GM12878 (cell line): ENCODE measurements around the gene KRT4. TPM values are rescaled to one million over a fixed set of nuclear protein-coding genes. Genes with fewer than 3 reads are reported as not detected.

Experiments used
- ATAC-seq: fragments of 200-7000 bp; cut with Tn5 transposase; 3 replicates; pipeline ENCODE4 v1.9.1; 2020; ENCODE audit warnings: mild to moderate bottlenecking, moderate library complexity
- BruUV-seq: library from RNA; stranded (reverse); fragments of 400-500 nt; replicated peaks from 2 replicates; lab custom pipeline; 2021; lab: Mats Ljungman, UMichigan
- CTCF ChIA-PET: fragments of 300-600 bp; sonication (Branson Sonifier 250); formaldehyde crosslinking; extraction: SDS; loops from one replicate; lab custom pipeline; 2021; ENCODE audit warnings: inconsistent platforms; lab: Yijun Ruan, JAX
- POLR2A ChIA-PET: fragments of 350-600 bp; formaldehyde crosslinking; extraction: SDS; loops from one replicate; lab custom pipeline; 2021; ENCODE audit warnings: inconsistent platforms; lab: Charles Lee
- RAD21 ChIA-PET: fragments of 300-600 bp; sonication (Branson Sonifier 250); formaldehyde crosslinking; loops from one replicate; lab custom pipeline; 2023; ENCODE audit warnings: antibody characterized with exemption; ENCODE audit not compliant: unreplicated experiment; lab: Charles Lee
- SMC1A ChIA-PET: fragments of 300-600 bp; sonication (Branson Sonifier 250); formaldehyde crosslinking; loops from one replicate; lab custom pipeline; 2023; ENCODE audit not compliant: unreplicated experiment, uncharacterized antibody; lab: Charles Lee
- DNase-seq: peaks from one replicate; pipeline ENCODE4 v3.0.0-alpha.2; 2011; ENCODE audit warnings: low read depth, low spot score
- FAIRE-seq: peaks from 3 replicates; lab custom pipeline; 2011; peaks lifted over from hg19 to GRCh38; lab: Jason Lieb, UNC
- H2AFZ ChIP-seq: 2 replicates; pipeline ENCODE4 v1.6.0; 2011; ENCODE audit warnings: low read depth, low read length, control low read depth; ENCODE audit not compliant: control insufficient read depth
- H3K27ac ChIP-seq: 2 replicates; pipeline ENCODE4 v1.5.1; 2011; ENCODE audit warnings: control low read depth; ENCODE audit not compliant: control insufficient read depth, insufficient read depth
- H3K27me3 ChIP-seq, 2 experiments: replicated peaks in 1 of 2; 2 replicates each; pipeline versions ENCODE4 v1.6.0 to v1.6.1; 2011; ENCODE audit warnings: low read length in 1 of 2; ENCODE audit not compliant: control insufficient read depth in 2 of 2, insufficient read depth in 2 of 2
- H3K36me3 ChIP-seq, 2 experiments: 2 replicates each; pipeline ENCODE4 v1.5.1; 2011; ENCODE audit warnings: low read length in 1 of 2; ENCODE audit not compliant: control insufficient read depth in 2 of 2, insufficient read depth in 2 of 2
- H3K4me1 ChIP-seq: 2 replicates; pipeline ENCODE4 v1.6.1; 2011; ENCODE audit warnings: mild to moderate bottlenecking, low read length, moderate library complexity, mixed read lengths; ENCODE audit not compliant: control insufficient read depth, insufficient read depth
- H3K4me2 ChIP-seq: 2 replicates; pipeline ENCODE4 v1.6.0; 2011; ENCODE audit warnings: control low read depth; ENCODE audit not compliant: control insufficient read depth, insufficient read depth
- H3K4me3 ChIP-seq: fragments of 200-600 bp; sonication (generic); 2 replicates; pipeline ENCODE4 v1.5.1; 2016
- H3K79me2 ChIP-seq: 2 replicates; pipeline ENCODE4 v1.6.0; 2011; ENCODE audit warnings: low read length; ENCODE audit not compliant: control insufficient read depth, insufficient read depth
- H3K9ac ChIP-seq: 2 replicates; pipeline ENCODE4 v1.8.0; 2011; ENCODE audit warnings: low read length, control low read depth, mixed read lengths; ENCODE audit not compliant: control insufficient read depth, insufficient read depth
- H3K9me3 ChIP-seq: replicated peaks from 3 replicates; pipeline ENCODE4 v1.5.1; 2011; ENCODE audit warnings: mild to moderate bottlenecking, low read length; ENCODE audit not compliant: control insufficient read depth, insufficient read depth
- H4K20me1 ChIP-seq: 2 replicates; pipeline ENCODE4 v1.6.0; 2011; ENCODE audit not compliant: control insufficient read depth, insufficient read depth
- BACH1 ChIP-seq: fragments of 450-650 bp; IDR thresholded peaks from 2 replicates; pipeline ENCODE4 v1.6.1; 2017; ENCODE audit warnings: mild to moderate bottlenecking, borderline replicate concordance
- BMI1 ChIP-seq: fragments of 450-650 bp; IDR thresholded peaks from 2 replicates; pipeline ENCODE4 v1.6.1; 2016; ENCODE audit warnings: mild to moderate bottlenecking, moderate library complexity, borderline replicate concordance
- NFYB ChIP-seq: IDR thresholded peaks from 2 replicates; pipeline ENCODE4 v1.6.1; 2011; ENCODE audit warnings: low read depth, mild to moderate bottlenecking, low read length, improper control_type of control experiment, moderate library complexity; ENCODE audit not compliant: insufficient read depth
- WGBS: methylation state at CpG from one replicate; pipeline ENCODE4 v1.1.6; 2016; ENCODE audit warnings: low lambda C conversion rate; ENCODE audit not compliant: insufficient replicate concordance, insufficient coverage; ENCODE audit errors: missing lambda C conversion rate; 5-methylcytosine and 5-hydroxymethylcytosine counted together
- in situ Hi-C: fragments of 300-500 bp; cut with MboI; formaldehyde crosslinking; loops from 9 replicates; pipeline ENCODE4 v1.14.3; 2018; ENCODE audit warnings: mixed read lengths
- intact Hi-C: fragments of 100-400 bp; cut with micrococcal nuclease; formaldehyde crosslinking; loops from one replicate; pipeline ENCODE4 v1.14.2; 2022; ENCODE audit not compliant: unreplicated experiment
- polyA plus RNA-seq, 11 experiments: library from polyadenylated mRNA; depleted of rRNA in 4 of 11; unstranded in 6 of 11; stranded (reverse) in 5 of 11; fragments of >200 nt; fragmentation: Nextera tagmentation in 4 of 11; fragmentation: Illumina TruSeq in 1 of 11; extraction: Ambion mirVana in 4 of 11; extraction: Trizol in 1 of 11; gene quantifications; 1 replicate in 1 of 11; 2 replicates in 10 of 11; pipeline versions ENCODE4 v1.2.1 to v1.2.3, GENCODE V29; 2011 to 2016; ENCODE audit warnings: inconsistent platforms in 2 of 11, missing spikeins in 2 of 11, low read depth in 1 of 11
- total RNA-seq, 4 experiments: library from RNA; depleted of rRNA in 3 of 4; stranded (reverse); fragments of >200 nt in 3 of 4; fragmentation: Illumina TruSeq in 1 of 4; extraction: Trizol in 1 of 4; gene quantifications; 2 replicates each; pipeline versions ENCODE4 v1.2.1 to v1.2.3, GENCODE V29; 2013 to 2021
- TF ChIP-seq, protein P1 (sequence below): IDR thresholded peaks from 2 replicates; pipeline ENCODE4 v1.6.1; 2012; ENCODE audit warnings: improper control_type of control experiment, low read depth, low read length; ENCODE audit not compliant: insufficient replicate concordance
- TF ChIP-seq, protein P2 (sequence below), 3 experiments: IDR thresholded peaks in 2 of 3; conservative IDR thresholded peaks in 1 of 3; 2 replicates each; pipeline ENCODE4 v1.5.1; 2011; ENCODE audit warnings: low read depth in 3 of 3, low read length in 3 of 3, mild to moderate bottlenecking in 3 of 3, control low read depth in 2 of 3, moderate library complexity in 2 of 3, inconsistent platforms in 1 of 3, mixed read lengths in 1 of 3; ENCODE audit not compliant: control insufficient read depth in 2 of 3, insufficient read depth in 1 of 3; ENCODE audit errors: extremely low read depth in 1 of 3

The KRT4 gene
- total and polyA plus RNA-seq, 10 of the 15 experiments (the other 5 are each of a cell fraction or from before 2014, with no cell fraction given): not detected

DNA sequence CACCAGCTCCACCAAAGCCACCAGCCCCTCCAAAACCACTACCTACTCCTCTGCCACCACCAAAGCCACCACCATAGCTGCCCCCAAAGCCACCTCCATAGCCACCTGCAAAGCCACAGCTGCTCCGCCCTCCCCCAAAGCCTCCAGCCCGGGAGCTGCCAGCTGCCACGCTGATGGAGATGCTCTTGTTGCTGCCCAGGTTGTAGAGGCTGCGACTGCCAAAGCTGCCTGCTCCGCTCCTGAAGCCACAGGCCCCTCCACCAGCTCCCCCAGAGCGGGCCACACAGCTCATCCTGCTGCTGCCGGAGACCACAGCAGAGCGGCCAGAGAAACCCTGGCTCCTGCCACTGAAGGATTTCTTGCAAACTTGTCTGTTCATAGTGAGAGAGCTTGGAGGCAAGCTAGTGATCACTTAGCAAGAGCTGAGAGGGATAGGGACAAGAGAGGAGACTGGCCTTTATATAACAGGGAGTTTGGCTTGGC is 37.0 kb downstream of the KRT4 start, which contains the start of gene KRT76:
TSS of gene KRT76 (minus strand) at position 433 of the 483 bp plus-strand sequence. CDS start at position 379, 54 bp downstream.
- WGBS: 25% methylated on average over 8 of the region's 8 CpGs
- ChIA-PET SMC1A (no interaction called here), RAD21 (interaction anchor here (0.8 kb wide), 1 partner anchor 19 kb away, joined by 3 read pairs; the partner anchor contains the start of gene KRT3), POLR2A (no interaction called here), CTCF (interaction anchor here (1.3 kb wide), 1 partner anchor 12 kb away, joined by 3 read pairs; no protein-coding TSS in a partner anchor)
- BruUV-seq: no TSS peak
- Histone ChIP-seq H3K4me3 (no peak within 1 kb of the TSS), H2AFZ (no peak within 1 kb of the TSS), H3K4me1 (no peaks in the 10 kb centered on the region), H3K9ac (no peak within 1 kb of the TSS), H4K20me1 (no peaks in the 10 kb centered on the region), H3K9me3 (no peaks in the 10 kb centered on the region), H3K4me2 (no peak within 1 kb of the TSS), H3K79me2 (no peaks in the 10 kb centered on the region), H3K27me3 (peaks cover 0 to 1% of the 10 kb centered on the region in 2 experiments; a peak in 3 of 4 replicates), H3K27ac (no peak within 1 kb of the TSS), H3K36me3 (no peaks in the 10 kb centered on the region)
- TF ChIP-seq, protein P1, sequence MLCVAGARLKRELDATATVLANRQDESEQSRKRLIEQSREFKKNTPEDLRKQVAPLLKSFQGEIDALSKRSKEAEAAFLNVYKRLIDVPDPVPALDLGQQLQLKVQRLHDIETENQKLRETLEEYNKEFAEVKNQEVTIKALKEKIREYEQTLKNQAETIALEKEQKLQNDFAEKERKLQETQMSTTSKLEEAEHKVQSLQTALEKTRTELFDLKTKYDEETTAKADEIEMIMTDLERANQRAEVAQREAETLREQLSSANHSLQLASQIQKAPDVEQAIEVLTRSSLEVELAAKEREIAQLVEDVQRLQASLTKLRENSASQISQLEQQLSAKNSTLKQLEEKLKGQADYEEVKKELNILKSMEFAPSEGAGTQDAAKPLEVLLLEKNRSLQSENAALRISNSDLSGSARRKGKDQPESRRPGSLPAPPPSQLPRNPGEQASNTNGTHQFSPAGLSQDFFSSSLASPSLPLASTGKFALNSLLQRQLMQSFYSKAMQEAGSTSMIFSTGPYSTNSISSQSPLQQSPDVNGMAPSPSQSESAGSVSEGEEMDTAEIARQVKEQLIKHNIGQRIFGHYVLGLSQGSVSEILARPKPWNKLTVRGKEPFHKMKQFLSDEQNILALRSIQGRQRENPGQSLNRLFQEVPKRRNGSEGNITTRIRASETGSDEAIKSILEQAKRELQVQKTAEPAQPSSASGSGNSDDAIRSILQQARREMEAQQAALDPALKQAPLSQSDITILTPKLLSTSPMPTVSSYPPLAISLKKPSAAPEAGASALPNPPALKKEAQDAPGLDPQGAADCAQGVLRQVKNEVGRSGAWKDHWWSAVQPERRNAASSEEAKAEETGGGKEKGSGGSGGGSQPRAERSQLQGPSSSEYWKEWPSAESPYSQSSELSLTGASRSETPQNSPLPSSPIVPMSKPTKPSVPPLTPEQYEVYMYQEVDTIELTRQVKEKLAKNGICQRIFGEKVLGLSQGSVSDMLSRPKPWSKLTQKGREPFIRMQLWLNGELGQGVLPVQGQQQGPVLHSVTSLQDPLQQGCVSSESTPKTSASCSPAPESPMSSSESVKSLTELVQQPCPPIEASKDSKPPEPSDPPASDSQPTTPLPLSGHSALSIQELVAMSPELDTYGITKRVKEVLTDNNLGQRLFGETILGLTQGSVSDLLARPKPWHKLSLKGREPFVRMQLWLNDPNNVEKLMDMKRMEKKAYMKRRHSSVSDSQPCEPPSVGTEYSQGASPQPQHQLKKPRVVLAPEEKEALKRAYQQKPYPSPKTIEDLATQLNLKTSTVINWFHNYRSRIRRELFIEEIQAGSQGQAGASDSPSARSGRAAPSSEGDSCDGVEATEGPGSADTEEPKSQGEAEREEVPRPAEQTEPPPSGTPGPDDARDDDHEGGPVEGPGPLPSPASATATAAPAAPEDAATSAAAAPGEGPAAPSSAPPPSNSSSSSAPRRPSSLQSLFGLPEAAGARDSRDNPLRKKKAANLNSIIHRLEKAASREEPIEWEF: no peak
- no peak for TF ChIP-seq BMI1
- TF ChIP-seq NFYB: no peak
- TF ChIP-seq, protein P2, sequence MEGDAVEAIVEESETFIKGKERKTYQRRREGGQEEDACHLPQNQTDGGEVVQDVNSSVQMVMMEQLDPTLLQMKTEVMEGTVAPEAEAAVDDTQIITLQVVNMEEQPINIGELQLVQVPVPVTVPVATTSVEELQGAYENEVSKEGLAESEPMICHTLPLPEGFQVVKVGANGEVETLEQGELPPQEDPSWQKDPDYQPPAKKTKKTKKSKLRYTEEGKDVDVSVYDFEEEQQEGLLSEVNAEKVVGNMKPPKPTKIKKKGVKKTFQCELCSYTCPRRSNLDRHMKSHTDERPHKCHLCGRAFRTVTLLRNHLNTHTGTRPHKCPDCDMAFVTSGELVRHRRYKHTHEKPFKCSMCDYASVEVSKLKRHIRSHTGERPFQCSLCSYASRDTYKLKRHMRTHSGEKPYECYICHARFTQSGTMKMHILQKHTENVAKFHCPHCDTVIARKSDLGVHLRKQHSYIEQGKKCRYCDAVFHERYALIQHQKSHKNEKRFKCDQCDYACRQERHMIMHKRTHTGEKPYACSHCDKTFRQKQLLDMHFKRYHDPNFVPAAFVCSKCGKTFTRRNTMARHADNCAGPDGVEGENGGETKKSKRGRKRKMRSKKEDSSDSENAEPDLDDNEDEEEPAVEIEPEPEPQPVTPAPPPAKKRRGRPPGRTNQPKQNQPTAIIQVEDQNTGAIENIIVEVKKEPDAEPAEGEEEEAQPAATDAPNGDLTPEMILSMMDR (IDR thresholded peaks at IDR 0.05 in 2 of 3, conservative IDR thresholded peaks at IDR 0.05 in 1 of 3; ENCODE audit: control insufficient read depth in 2 of 3, extremely low read depth in 1 of 3, insufficient read depth in 1 of 3, low read depth in 3 of 3, low read length in 3 of 3): no peak
- no peak for TF ChIP-seq BACH1
- no peak for ATAC-seq
- in situ Hi-C loops: no loop called here
- DNase-seq: no peak
- intact Hi-C loops: no loop called here
- FAIRE-seq: no peak
